ENCODE measurements around the gene NME4. TPM values are rescaled to one million over a fixed set of nuclear protein-coding genes. Genes with fewer than 3 reads are reported as not detected.
A peak's percentile ranks its signal among the peaks of the same experiment; 100 is the strongest.

NME4 gene
- total RNA-seq, 4 donors from 2014 or later: 25.3 to 29.9 (median 27.7) TPM

- Histone ChIP-seq H3K36me3 (peaks cover 60% of the 10 kb centered on the region), H3K4me3 (peak within 1 kb of the TSS; percentile 58), H3K4me1 (peaks cover 20% of the 10 kb centered on the region), H3K27me3 (no peaks in the 10 kb centered on the region), H3K27ac (peak within 1 kb of the TSS; percentile 39), H3K9me3 (no peaks in the 10 kb centered on the region)
- peak; percentile 97 to 98 for DNase-seq (ENCODE audit: low spot score in 2 of 2)
- WGBS: under 1% methylated on average over 21 of the region's 30 CpGs
- no peak for TF ChIP-seq CTCF (IDR thresholded peaks at IDR 0.05)
- peak in 1 of 3 donors; percentile 41 for TF ChIP-seq POLR2AphosphoS5 (IDR thresholded peaks at IDR 0.05)
These were observed 26.6 kb upstream of the NME4 start, which contains the start of gene MRPL28 for GRCh38 chr16:370443-370842. Gene MRPL28, minus strand, starts transcription at chr16:370538. Its CDS starts 320 bp downstream, at chr16:370218.

- DNase-seq (ENCODE audit: low spot score in 2 of 2): peak; percentile 72 to 78
- 62% methylated on average over 10 of the region's 10 CpGs for WGBS
- H3K36me3 ChIP-seq: peaks cover 65% of the 10 kb centered on the region
These were observed 26.0 kb upstream of the NME4 start for GRCh38 chr16:370979-371514.

GRCh38 chr16:371515-372301 lies 25.3 kb upstream of the NME4 start:
- TF ChIP-seq POLR2AphosphoS5 (IDR thresholded peaks at IDR 0.05) (no peak), POLR2A (IDR thresholded peaks at IDR 0.05) (no peak), CTCF (IDR thresholded peaks at IDR 0.05) (no peak), EP300 (IDR thresholded peaks at IDR 0.05) (no peak)
- H3K36me3 ChIP-seq: peaks cover 67% of the 10 kb centered on the region
- peak in 1 of 2 donors; percentile 62 for DNase-seq (ENCODE audit: low spot score in 2 of 2)
- H3K9me3 ChIP-seq: no peaks in the 10 kb centered on the region
- peaks cover 20% of the 10 kb centered on the region for H3K4me1 ChIP-seq
- H3K27ac ChIP-seq: no peak overlapping the region
- whole genome bisulfite sequencing: 80% methylated on average over 21 of the region's 31 CpGs
- no peaks in the 10 kb centered on the region for H3K27me3 ChIP-seq
- no peak overlapping the region for H3K4me3 ChIP-seq

More at GRCh38 chr16:370979-371514, 26.0 kb upstream of the NME4 start:
- Histone ChIP-seq H3K9me3 (no peaks in the 10 kb centered on the region), H3K27ac (peak overlapping the region; percentile 39), H3K4me3 (peak overlapping the region; percentile 58), H3K4me1 (peaks cover 20% of the 10 kb centered on the region), H3K27me3 (no peaks in the 10 kb centered on the region)
- TF ChIP-seq CTCF (IDR thresholded peaks at IDR 0.05): no peak
- no peak for TF ChIP-seq POLR2A (IDR thresholded peaks at IDR 0.05)
- no peak for TF ChIP-seq POLR2AphosphoS5 (IDR thresholded peaks at IDR 0.05)
- no peak for TF ChIP-seq EP300 (IDR thresholded peaks at IDR 0.05)

GRCh38 chr16:372302-372983 lies 24.6 kb upstream of the NME4 start:
- no peak for TF ChIP-seq CTCF (IDR thresholded peaks at IDR 0.05)
- TF ChIP-seq EP300 (IDR thresholded peaks at IDR 0.05): no peak
- TF ChIP-seq POLR2AphosphoS5 (IDR thresholded peaks at IDR 0.05): no peak
- no peak for TF ChIP-seq POLR2A (IDR thresholded peaks at IDR 0.05)
- no peak overlapping the region for H3K27ac ChIP-seq
- peaks cover 20% of the 10 kb centered on the region for H3K4me1 ChIP-seq
- DNase-seq (ENCODE audit: low spot score in 2 of 2): no peak
- H3K4me3 ChIP-seq: no peak overlapping the region
- no peaks in the 10 kb centered on the region for H3K9me3 ChIP-seq
- no peaks in the 10 kb centered on the region for H3K27me3 ChIP-seq
- H3K36me3 ChIP-seq: peaks cover 67% of the 10 kb centered on the region
- 98% methylated on average over 12 of the region's 19 CpGs for WGBS

Data from suprapubic skin (tissue), 4 donors.